ENCODE measurements around the gene SLC17A5. TPM values are rescaled to one million over a fixed set of nuclear protein-coding genes. Genes with fewer than 3 reads are reported as not detected.

Gene SLC17A5
- total and polyA plus RNA-seq, 10 of the 15 experiments (the other 5 are each of a cell fraction or from before 2014, with no cell fraction given), result 2.3 to 7.2 (median 5.0) TPM

GRCh38 chr6:73560853-73561407, 92.9 kb downstream of the SLC17A5 start (continued):
- TF ChIP-seq CREM (IDR thresholded peaks at IDR 0.05; ENCODE audit: low read depth) (peak; percentile 40; the same call in 1 of the 2 replicates), BCL11A (IDR thresholded peaks at IDR 0.05; ENCODE audit: low read depth, low read length) (peak; percentile 52; the same call in 1 of the 2 replicates), BMI1 (IDR thresholded peaks at IDR 0.05; ENCODE audit: borderline replicate concordance) (peak; percentile 51; the same call in 1 of the 2 replicates), MTA3 (IDR thresholded peaks at IDR 0.05; ENCODE audit: borderline replicate concordance, low read length) (0 out of 2 replicates have a peak, but pooled peaks have one; percentile 48), RAD51 (IDR thresholded peaks at IDR 0.05) (no peak), EED (IDR thresholded peaks at IDR 0.05; ENCODE audit: low read depth) (peak; percentile 82), IKZF2 (IDR thresholded peaks at IDR 0.05) (peak; percentile 98 to 99), FOS (IDR thresholded peaks at IDR 0.05; ENCODE audit: borderline replicate concordance, extremely low read depth, insufficient read length) (no peak), TBL1XR1 (IDR thresholded peaks at IDR 0.05; ENCODE audit: low read depth, low read length) (peak; percentile 8; the same call in 1 of the 2 replicates), CBX3 (IDR thresholded peaks at IDR 0.05; ENCODE audit: borderline replicate concordance, low read depth) (no peak), POLR2AphosphoS5 (IDR thresholded peaks at IDR 0.05; ENCODE audit: low read length) (no peak), JUND (IDR thresholded peaks at IDR 0.05; ENCODE audit: low read depth, low read length) (no peak), SRF (IDR thresholded peaks at IDR 0.05; ENCODE audit: low read depth in 2 of 2, low read length in 2 of 2) (no peak), ZSCAN29 (IDR thresholded peaks at IDR 0.05) (no peak), MEF2A (IDR thresholded peaks at IDR 0.05; ENCODE audit: insufficient read depth, low read depth, low read length) (peak; percentile 70), TCF7 (IDR thresholded peaks at IDR 0.05; ENCODE audit: borderline replicate concordance) (peak; percentile 88), RELB (IDR thresholded peaks at IDR 0.05; ENCODE audit: low read depth) (peak; percentile 95), CEBPB (IDR thresholded peaks at IDR 0.05; ENCODE audit: borderline replicate concordance in 1 of 2, low read depth in 2 of 2, low read length in 2 of 2) (peak in 1 of 2 experiments; percentile 48; a peak in 1 of 4 replicates), ZNF217 (IDR thresholded peaks at IDR 0.05) (peak; percentile 92), SIX5 (IDR thresholded peaks at IDR 0.05; ENCODE audit: low read depth, low read length, severe bottlenecking) (no peak), ZBED1 (IDR thresholded peaks at IDR 0.05; ENCODE audit: borderline replicate concordance) (no peak; the same call in 1 of the 2 replicates), NR2C2 (IDR thresholded peaks at IDR 0.05; ENCODE audit: borderline replicate concordance, control insufficient read depth, insufficient read length, low read depth) (no peak), CHD1 (IDR thresholded peaks at IDR 0.05; ENCODE audit: low read depth, low read length) (no peak), BHLHE40 (IDR thresholded peaks at IDR 0.05; ENCODE audit: borderline replicate concordance in 1 of 2, low read depth in 2 of 2, low read length in 1 of 2) (peak in 1 of 2 experiments; percentile 31; a peak in 2 of 4 replicates), NFYA (IDR thresholded peaks at IDR 0.05; ENCODE audit: borderline replicate concordance, low read depth, low read length) (no peak), EP300 (IDR thresholded peaks at IDR 0.05; ENCODE audit: borderline replicate concordance in 1 of 2, control insufficient read depth in 1 of 2, low read depth in 2 of 2, low read length in 2 of 2) (peak; percentile 49 to 65; a peak in 2 of 4 replicates), HSF1 (IDR thresholded peaks at IDR 0.05; ENCODE audit: low read depth, low read length) (peak; percentile 81; the same call in 1 of the 2 replicates), KLF5 (IDR thresholded peaks at IDR 0.05; ENCODE audit: partially characterized antibody) (no peak)
- TF ChIP-seq, protein P1, sequence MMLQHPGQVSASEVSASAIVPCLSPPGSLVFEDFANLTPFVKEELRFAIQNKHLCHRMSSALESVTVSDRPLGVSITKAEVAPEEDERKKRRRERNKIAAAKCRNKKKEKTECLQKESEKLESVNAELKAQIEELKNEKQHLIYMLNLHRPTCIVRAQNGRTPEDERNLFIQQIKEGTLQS (IDR thresholded peaks at IDR 0.05; ENCODE audit: borderline replicate concordance, extremely low read depth, low read depth, low read length), result no peak
